GM18909 (cell line): ENCODE data around the gene TTC29.

ENCODE experiments used
- ATAC-seq: cut with Tn5 transposase; IDR thresholded peaks from one replicate; pipeline ENCODE4 v1.9.1; 2021; ENCODE audit warnings: mild to moderate bottlenecking; ENCODE audit not compliant: unreplicated experiment, poor library complexity

TTC29 gene, protein sequence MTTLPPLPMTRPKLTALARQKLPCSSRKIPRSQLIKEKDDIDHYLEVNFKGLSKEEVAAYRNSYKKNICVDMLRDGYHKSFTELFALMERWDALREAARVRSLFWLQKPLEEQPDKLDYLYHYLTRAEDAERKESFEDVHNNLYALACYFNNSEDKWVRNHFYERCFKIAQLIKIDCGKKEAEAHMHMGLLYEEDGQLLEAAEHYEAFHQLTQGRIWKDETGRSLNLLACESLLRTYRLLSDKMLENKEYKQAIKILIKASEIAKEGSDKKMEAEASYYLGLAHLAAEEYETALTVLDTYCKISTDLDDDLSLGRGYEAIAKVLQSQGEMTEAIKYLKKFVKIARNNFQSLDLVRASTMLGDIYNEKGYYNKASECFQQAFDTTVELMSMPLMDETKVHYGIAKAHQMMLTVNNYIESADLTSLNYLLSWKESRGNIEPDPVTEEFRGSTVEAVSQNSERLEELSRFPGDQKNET

DNA sequence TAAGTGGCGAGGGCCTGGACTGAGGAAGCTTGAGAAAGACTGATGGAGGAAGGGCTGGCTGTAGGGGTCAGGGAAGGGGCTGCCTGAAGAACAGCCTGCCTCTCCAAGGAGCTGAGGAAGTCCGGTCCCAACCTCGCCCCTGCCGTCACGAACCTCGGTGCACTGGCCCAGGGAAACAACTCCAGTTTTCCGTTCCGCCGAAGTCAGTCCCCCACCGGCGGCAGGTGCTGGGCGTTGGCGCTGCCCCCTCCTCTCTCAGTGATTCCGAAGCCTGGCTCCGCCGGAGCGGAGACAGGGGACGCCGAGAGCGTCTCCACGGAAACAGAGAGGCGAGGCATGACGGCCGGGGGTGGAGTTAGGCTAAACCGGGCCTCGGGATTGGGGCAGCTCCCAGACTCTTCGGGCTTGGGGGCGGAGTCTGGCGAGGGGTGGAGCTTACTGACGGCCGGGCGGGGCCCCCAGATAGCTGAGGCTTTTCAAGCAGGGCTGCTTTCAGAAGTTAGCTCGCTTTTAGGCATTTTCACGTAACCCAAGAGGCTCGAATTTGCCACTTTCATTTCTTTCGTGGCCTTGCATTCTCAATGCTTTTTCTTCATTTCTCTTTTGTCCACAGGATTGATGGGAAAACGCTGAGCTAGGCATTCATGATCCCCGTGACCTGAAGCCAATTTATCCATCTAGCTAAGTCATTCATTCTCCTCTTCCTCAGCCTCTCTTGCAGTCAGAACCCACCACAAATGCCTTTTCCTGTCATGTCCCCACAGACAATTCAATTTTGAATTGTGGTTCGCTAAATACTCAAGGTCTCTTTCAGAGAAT is at the start of gene TTC29:
Gene TTC29 (minus strand): TSS at position 309 of the 819 bp plus-strand sequence. CDS start 5,969 bp downstream, outside the sequence.
- ATAC-seq = peak; percentile 100

DNA sequence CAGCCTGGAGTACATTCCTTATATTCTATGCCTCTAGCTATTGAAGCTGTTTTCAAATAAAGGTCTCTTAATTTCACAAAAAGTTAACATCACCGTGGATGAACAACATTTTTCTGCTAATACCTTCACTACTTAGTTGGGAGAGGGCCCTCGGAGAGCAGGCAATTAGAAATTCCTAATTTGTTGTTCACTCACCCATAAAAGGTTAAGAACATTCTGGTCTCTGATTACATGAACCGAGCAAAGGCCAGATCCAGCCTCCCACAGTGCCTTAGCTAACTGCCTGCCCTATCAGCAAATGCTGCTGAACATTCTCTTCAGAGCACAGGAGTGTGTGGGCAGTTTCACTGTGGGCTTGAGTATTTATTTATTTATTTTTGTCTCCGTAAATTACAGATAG is 36.0 kb upstream of the TTC29 start:
- no peak for ATAC-seq

DNA sequence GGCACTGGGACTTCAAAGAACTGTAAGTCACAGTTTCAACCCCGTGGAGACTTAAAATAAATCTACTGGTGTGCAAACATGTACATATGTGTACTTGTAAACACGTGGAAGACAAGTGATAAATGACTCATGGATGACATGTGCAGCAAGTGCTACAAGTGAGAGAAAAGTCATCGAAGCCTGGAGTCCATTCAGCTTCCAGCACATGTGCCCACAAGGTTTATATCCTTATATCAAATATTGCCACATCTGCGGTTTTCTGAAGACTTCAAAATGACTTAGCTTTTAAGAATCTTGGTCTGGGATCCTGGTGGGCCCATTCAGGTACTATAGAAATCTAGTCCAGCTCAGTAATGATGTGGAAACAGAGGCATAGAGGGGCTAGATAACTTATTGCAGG is 33.0 kb upstream of the TTC29 start:
- no peak for ATAC-seq

DNA sequence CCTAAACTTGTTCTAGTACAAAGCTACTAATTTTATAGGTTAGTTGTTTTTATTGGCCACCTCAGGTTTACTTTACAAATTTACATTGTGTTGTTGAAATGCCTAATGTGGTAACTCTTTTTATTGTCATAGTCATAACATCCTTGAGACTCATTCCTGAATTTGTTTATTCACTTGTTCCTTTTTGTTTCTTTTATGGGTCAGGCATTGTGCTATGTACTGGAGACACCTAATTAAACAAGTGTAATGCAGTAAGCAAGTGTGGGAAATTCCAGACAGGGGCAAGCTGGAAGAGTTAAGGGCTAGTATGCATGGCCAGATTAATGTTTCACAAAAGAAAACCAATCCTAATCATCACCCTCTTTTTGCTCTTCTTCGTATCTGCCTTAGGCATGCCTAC is 30.5 kb upstream of the TTC29 start:
- no peak for ATAC-seq

DNA sequence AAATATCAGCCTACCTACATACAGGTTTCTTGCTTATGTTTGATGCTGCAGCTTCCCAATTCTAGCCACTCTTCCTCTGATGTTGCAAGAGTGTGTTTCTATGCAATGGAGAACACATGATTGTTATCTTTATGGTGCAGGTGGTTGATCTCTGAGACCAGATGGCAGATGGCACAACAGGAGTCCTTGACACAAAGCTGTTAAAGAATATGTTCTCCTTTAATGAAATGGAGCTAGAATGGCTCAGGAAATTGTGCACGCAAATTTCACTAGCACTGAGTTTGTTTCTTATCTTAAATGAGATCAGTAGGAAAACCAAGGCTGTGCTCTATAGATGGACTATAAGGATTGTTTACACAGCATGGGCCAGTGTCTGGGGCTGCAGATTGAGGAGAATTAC is 29.9 kb upstream of the TTC29 start:
- no peak for ATAC-seq

DNA sequence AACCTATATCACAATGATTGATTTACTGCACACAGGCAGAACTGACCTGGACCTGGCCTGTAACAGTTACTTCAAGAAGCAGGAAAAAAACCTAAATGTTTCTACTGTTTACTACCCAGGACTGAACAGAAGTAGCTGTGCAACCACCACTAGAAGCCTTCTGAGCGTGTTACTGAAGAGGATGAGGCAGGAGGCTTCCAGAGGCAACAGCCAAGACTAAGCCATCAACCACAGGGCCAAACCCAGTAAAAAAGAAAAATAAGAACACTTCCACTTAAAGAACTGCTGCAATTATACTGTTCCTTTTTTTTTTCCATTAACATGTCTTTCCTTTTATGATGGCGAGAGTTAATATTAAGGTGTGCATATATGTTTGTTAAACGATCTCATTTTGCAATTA is 29.4 kb upstream of the TTC29 start:
- no peak for ATAC-seq

DNA sequence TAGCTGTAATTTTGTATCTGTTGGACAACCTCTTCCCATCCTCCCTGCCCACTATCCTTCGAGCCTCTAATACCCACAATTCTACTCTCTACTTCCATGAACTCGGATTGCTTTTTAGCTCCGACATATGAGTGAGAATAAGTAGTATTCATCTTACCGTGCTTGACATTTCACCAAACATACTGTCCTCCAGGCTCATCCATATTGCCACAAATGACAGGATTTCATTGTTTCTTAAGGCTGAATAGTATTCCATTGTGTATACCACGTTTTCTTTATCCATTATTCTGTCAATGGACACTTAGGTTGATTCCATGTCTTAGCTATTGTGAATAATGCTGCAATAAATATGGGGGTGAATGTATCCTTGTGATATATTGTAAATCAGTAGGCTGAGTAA is 26.4 kb upstream of the TTC29 start:
- no peak for ATAC-seq

DNA sequence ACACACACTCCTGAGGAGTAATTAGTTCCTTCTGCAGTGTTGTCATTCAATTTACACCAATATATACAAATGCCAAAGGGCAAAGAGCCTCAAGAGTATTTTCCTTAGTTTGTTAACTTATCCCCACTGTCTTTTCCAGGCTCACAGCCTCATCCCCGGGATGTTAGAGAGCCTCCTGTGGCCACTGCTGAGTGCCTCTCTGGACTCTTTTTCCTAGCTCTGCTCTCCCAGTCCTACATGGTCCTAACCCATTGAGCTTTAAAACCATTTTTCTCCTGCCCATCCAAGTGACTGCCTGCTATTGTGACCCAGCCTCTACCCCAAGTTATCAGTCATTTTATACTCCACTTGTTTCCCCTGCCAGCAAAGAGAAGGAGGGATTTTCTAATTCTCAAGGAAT is 23.5 kb upstream of the TTC29 start:
- ATAC-seq = no peak

DNA sequence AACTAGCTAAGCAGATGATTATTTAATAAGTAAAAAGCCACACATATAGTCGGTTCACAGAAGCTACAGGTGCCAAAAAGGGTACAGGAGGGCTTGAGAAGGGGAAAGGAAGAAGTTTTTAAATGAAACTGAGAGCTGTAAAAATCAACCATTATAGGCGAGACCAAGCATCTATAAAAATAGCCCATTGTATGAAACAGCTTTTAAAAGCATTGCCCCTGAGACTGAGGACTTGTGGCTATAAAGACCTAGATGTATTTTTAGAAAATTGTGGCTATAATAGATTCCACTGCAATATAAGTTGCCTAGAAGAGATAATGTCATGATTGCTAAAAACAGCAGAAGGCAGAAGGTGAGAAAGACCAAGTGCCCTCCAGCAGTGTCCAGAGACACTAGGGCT is 15.0 kb upstream of the TTC29 start:
- no peak for ATAC-seq

DNA sequence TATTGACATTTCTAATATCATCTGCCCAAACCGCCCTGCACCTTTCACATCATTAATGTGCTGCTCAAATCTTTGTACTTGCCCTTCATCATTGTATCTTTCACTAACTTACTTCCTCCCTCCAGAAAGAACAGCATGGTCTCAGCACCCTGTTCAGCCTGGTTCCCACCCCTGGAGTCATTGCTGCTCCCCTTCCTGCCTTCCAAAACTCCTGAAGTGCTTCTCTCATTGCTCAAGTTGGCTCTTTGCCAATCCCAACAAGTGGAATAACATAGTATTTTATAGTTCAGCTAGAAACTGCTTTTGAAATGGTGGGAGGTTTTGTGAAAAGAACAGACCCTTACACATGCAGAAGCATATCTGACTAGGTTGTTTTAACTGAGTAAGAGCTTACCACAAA is 14.0 kb upstream of the TTC29 start:
- no peak for ATAC-seq

DNA sequence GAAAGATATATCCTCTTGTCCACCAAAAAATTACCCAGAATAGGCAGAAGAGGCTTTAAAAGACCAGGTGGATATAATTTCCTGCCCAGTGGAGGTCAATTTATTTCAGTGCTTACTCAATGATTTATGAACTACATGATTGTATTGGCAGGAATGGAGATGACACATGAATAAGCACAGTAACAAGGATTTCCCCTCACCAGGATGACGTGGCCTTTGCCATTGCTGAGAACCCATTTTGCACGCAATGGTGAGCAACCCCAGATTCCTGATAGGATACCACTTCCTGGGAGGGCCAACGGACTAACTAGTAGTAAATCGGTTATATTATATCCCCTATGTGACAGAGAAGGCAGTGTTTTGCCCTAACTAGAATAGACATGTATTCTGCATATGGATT is 11.6 kb upstream of the TTC29 start:
- ATAC-seq = no peak

DNA sequence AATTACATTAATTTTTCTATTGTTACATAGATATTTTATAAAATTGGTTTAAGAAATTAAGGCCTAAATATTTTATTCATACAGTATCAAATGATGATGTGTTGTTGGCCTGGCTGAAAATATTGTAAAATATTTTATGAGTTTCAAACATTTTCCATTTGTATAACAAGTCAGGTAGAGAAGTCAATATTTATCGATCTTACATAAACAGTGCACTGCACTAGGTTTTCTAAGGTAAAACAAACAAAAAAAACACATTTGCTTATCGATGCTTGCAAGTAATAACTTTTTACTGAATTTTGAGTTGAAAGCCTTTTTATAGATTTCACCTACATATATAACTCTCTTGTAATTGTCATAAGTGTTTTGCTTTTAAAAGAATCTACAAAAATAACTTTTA is 7.2 kb upstream of the TTC29 start:
- no peak for ATAC-seq

DNA sequence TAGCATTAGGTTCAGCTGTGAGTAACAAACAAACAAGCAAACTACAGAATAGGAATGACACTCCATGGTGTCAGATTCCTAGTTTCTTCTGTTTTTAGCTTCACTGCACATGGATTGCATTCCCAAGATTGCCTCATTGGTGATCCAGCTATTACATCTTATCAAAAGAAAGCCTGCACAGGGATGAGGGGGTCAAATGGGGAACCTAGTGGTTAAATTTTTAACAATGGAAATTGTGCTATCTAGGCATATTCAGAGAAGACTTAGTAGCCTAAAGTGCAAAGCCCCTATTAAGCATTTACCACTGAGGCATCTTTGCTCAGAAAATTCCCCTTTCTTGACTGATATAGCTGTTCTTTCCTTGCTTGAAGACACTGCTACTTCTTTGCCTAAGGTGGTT is 3.9 kb upstream of the TTC29 start:
- ATAC-seq = no peak

DNA sequence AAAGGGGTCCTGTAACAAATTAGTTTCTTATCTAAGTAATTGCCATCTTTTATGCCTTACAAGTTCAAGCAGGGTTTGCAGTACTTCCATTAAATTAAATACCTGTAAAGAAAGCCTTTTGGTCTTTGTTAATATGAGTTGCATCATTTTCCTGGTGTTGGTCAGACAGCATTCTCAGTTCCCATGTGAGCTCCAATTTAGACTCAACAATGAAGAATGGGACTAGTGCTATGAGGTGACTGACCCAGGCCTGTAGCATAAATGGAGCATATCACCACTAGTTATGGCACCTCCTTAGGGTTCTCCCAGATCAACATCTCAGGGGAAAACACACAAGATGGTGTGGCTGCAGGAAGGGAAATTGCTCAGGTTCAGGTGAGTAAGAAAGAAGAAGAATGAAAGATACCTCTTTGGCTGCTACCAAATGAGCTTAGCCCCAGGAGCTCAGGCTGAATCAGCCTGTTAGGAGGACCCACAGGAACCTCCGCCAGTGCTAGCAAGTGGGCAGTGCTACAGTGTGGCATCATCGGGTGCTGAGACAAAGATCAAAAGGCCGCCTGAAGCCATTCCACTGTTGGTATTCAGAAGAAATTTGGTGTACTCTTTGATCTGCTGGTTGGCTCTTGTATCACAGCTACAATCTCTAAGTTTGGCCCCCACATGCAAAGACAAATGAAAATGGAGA is 1.8 kb downstream of the TTC29 start:
- no peak for ATAC-seq

DNA sequence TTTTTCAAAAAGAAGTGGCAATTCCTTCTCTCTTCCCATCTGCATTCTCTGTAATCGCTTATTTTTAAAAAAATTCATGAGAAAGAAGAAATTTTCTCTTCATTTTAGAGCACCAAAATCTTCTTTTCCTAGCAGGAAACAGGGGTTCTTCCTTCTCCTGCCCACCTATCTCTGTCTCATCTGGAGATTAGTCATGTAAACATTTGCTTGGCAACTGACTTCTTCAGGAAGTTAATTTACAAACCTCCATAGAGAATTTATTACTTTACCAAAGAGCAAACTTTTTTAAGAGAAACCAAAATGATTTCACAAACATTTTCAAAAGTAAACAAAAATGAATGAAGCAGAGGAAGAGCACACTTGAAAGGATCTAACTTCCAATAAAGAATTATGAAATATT is 13.5 kb downstream of the TTC29 start:
- no peak for ATAC-seq

DNA sequence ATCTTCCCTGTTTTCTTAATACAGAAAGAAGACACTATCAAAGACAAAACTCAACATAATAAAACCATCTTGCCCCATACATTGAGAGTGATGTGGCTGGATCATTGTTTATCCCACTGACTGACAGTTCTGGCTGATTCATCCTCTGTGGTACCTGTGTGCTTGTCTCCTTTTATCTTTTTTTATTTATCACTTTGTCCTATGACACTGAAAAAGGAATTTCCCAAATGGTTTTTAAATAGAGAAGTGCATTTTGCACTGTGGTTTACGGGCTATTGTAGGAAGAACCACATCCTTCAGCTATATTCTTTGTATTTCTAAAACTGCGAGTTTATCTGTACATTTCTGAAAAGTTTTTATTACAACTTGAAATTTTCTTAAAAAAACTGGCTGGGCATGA is 15.0 kb downstream of the TTC29 start:
- ATAC-seq = no peak

DNA sequence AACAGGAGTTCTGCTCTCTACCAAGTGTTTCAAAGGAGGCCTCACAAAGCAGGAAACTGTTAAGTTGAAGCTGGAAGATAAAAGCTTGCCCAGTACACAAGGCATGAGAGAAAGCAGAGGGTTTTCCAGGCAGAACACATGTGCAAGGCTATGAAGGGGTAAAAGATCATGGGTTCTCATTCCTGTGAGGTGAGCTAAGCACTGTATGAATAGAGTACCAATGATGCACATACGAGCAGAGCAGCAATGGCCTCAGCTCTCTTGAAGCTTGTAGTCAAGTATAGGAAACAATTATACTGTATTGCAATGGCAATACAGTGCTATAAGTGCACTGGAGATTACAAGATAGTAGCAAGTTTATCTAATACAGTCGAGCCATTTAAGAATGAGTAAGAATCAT is 18.0 kb downstream of the TTC29 start:
- ATAC-seq = no peak

DNA sequence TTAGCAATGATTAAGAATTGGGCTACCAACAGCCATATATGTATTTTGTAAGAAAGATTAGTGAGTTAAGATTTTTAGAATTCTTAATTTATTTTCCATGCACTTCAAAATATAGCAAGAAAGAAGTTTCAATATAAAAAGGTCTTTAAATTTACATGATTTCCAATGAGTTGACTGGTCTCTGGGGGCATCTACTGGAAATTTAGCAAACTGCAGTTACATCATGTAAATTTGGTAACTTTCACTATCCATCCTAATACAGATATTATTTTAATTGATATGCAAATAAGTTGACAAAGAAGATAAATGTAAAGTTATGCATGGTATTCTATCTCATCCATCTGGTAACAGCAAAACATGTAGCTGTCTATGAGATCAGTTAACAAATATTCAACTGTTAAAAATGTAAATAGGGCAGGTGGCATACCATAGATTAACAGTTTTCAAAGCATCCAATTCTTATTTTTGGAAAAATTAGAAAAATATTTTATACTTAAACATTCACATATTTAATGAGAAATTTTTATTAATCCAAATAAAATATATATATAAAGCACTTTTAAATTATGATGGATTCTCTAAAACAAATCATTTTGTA is 29.1 kb downstream of the TTC29 start:
- no peak for ATAC-seq

DNA sequence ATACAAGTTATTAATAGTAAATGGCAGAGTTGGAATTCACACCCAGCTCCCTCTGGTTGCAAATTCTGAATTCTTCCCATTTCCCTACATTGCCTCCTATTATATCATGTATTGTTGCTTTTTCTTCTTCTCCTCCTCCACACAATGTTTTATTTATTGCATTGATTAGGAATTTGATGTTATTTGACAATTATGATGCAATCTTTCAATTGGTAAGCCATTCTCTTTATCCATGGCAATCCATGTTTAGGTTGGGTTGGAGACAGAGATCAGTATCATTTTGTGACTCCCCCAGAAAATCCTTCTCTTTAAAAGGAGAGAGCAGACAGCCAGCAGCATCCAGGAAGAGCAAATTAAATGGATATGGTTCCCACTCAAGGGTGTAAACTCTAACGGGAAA is 30.5 kb downstream of the TTC29 start:
- no peak for ATAC-seq

DNA sequence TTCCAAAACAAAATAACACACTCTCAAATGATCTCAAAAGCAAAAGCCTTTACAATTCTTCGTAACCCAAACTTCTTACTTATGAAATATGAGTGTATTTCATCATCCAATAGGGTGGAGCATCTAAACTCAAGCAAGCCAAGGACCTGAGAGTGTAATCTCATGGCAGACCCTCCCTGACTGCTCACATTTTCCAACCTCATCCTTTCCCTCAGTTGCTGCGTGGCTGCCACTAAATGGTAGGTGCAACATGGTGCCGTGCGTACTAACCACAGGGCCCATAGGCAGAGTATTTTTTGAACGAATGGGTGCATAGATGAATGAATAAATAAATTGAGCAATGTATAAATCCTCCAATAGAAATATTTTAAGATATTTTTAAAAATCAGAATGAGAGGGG is 45.4 kb downstream of the TTC29 start:
- ATAC-seq = no peak

DNA sequence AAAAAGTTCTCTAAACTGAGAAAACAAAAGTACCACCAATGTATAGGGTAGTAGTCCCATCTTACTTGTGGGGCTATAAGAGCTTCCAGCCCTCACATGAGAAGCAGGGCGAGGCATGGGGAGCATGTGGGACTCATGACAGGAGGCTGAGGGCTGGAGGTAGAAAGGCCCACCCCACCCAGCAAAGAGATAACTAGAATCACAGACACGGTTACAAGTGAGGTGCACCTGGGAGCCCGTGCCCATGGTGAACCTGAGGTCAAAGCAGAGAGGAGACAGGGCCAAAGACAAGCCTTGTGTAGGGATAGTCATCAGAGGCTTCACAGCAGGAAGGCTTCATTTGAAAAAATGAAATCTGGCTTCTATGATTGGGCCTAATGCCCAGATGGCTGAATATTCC is 55.4 kb downstream of the TTC29 start:
- ATAC-seq = no peak
